B cell (primary cell): ENCODE data around the gene GPR18. TPM values are rescaled to one million over a fixed set of nuclear protein-coding genes. Genes with fewer than 3 reads are reported as not detected.

Experiments
- ATAC-seq: fragments of 200-7000 bp; cut with Tn5 transposase; one replicate; pipeline ENCODE4 v1.10.0; 2021; ENCODE audit warnings: low read depth, mild to moderate bottlenecking, moderate number of reproducible peaks, moderate library complexity
- CTCF ChIA-PET: fragments of 350-600 bp; sonication (Branson Sonifier 250); formaldehyde crosslinking; loops from one replicate; lab custom pipeline; 2021; ENCODE audit warnings: antibody characterized with exemption, inconsistent platforms; lab: Charles Lee
- POLR2A ChIA-PET: fragments of 350-600 bp; sonication (Branson Sonifier 250); formaldehyde crosslinking; loops from one replicate; lab custom pipeline; 2021; ENCODE audit warnings: antibody characterized with exemption; lab: Charles Lee
- DNase-seq: peaks from one replicate; pipeline ENCODE4 v3.0.0; 2013
- H2AFZ ChIP-seq: 2 replicates; pipeline ENCODE4 v1.6.1; 2012; ENCODE audit warnings: mild to moderate bottlenecking, low read depth, low read length; ENCODE audit not compliant: insufficient read depth, poor library complexity, severe bottlenecking
- H3K27ac ChIP-seq, 2 donors: 1 replicate in 1 of 2; 2 replicates in 1 of 2; pipeline ENCODE4 v1.5.1; 2012 to 2013; ENCODE audit warnings: low read length in 2 of 2, mild to moderate bottlenecking in 2 of 2, moderate library complexity in 1 of 2
- H3K27me3 ChIP-seq, 4 experiments: fragments of 200-600 bp in 1 of 4; sonication (generic) in 1 of 4; replicated peaks in 1 of 4; 1 replicate in 2 of 4; 2 replicates in 2 of 4; pipeline versions ENCODE4 v1.6.1 to v1.7.0; 2013 to 2016; ENCODE audit warnings: low read length in 3 of 4, mild to moderate bottlenecking in 2 of 4, mixed read lengths in 1 of 4, moderate library complexity in 1 of 4; ENCODE audit not compliant: insufficient read depth in 4 of 4, control insufficient read depth in 3 of 4; ENCODE audit errors: control extremely low read depth in 1 of 4
- H3K36me3 ChIP-seq, 2 experiments: replicated peaks in 1 of 2; 1 replicate in 1 of 2; 2 replicates in 1 of 2; pipeline versions ENCODE4 v1.6.1 to v1.7.1; 2013; ENCODE audit warnings: low read length in 1 of 2; ENCODE audit not compliant: insufficient read depth in 2 of 2, control insufficient read depth in 1 of 2; ENCODE audit errors: control extremely low read depth in 1 of 2, extremely low read depth in 1 of 2
- H3K4me1 ChIP-seq, 2 donors: fragments of 200-600 bp in 1 of 2; sonication (generic) in 1 of 2; 1 replicate in 1 of 2; 2 replicates in 1 of 2; pipeline versions ENCODE4 v1.5.1 to v1.6.1; 2013 to 2017; ENCODE audit warnings: low read length in 2 of 2; ENCODE audit not compliant: control insufficient read depth in 2 of 2, insufficient read depth in 2 of 2
- H3K4me2 ChIP-seq: replicated peaks from 2 replicates; pipeline ENCODE3; 2012; ENCODE audit warnings: mild to moderate bottlenecking, low read depth, low read length; ENCODE audit not compliant: poor library complexity, severe bottlenecking
- H3K4me3 ChIP-seq, 5 experiments: fragments of 200-600 bp in 1 of 5; sonication (generic) in 1 of 5; 1 replicate in 3 of 5; 2 replicates in 2 of 5; pipeline versions ENCODE4 v1.5.1 to v1.7.0; 2011 to 2016; ENCODE audit warnings: low read length in 4 of 5, mild to moderate bottlenecking in 4 of 5, low read depth in 2 of 5, control low read depth in 1 of 5, moderate library complexity in 1 of 5; ENCODE audit not compliant: insufficient read depth in 1 of 5; ENCODE audit errors: control extremely low read depth in 1 of 5, extremely low read depth in 1 of 5
- H3K79me2 ChIP-seq: fragments of 200-600 bp; sonication (generic); one replicate; pipeline ENCODE4 v1.6.0; 2016; ENCODE audit warnings: low read length; ENCODE audit not compliant: control insufficient read depth, insufficient read depth
- H3K9ac ChIP-seq: fragments of 200-600 bp; sonication (generic); 2 replicates; pipeline ENCODE4 v1.6.1; 2017; ENCODE audit warnings: mild to moderate bottlenecking, low read length, moderate library complexity
- H3K9me3 ChIP-seq, 3 donors: one replicate each; pipeline versions ENCODE4 v1.6.1 to v1.7.1; 2013; ENCODE audit warnings: low read length in 2 of 3; ENCODE audit not compliant: control insufficient read depth in 2 of 3, insufficient read depth in 1 of 3; ENCODE audit errors: control extremely low read depth in 1 of 3
- H4K20me1 ChIP-seq: 2 replicates; pipeline ENCODE4 v1.6.0; 2012; ENCODE audit warnings: mild to moderate bottlenecking, low read length; ENCODE audit not compliant: insufficient read depth, control insufficient read depth, poor library complexity, severe bottlenecking
- H3K27ac Mint-ChIP-seq: one replicate; pipeline ENCODE4 v1.8.0; 2021; ENCODE audit warnings: mixed read lengths
- H3K27me3 Mint-ChIP-seq: one replicate; pipeline ENCODE4 v1.8.0; 2021; ENCODE audit warnings: mixed read lengths
- H3K4me1 Mint-ChIP-seq: one replicate; pipeline ENCODE4 v1.8.0; 2021; ENCODE audit warnings: mixed read lengths
- H3K4me3 Mint-ChIP-seq: one replicate; pipeline ENCODE4 v1.8.0; 2021; ENCODE audit warnings: mixed read lengths
- H3K9me3 Mint-ChIP-seq: one replicate; pipeline ENCODE4 v1.8.0; 2022; ENCODE audit warnings: mixed read lengths; ENCODE audit not compliant: insufficient read depth
- CTCF ChIP-seq: fragments of 200-600 bp; IDR thresholded peaks from one replicate; pipeline ENCODE4 v1.8.0; 2022; ENCODE audit warnings: antibody characterized with exemption, mild to moderate bottlenecking
- EZH2 ChIP-seq: IDR thresholded peaks from 2 replicates; pipeline ENCODE4 v1.6.1; 2012; ENCODE audit warnings: borderline replicate concordance, low read depth, mild to moderate bottlenecking, moderate library complexity, low read length; ENCODE audit not compliant: insufficient read depth, poor library complexity, severe bottlenecking
- WGBS: methylation state at CpG from one replicate; pipeline ENCODE4 v1.1.5; 2013; ENCODE audit warnings: missing lambda C conversion rate; ENCODE audit not compliant: insufficient coverage; 5-methylcytosine and 5-hydroxymethylcytosine counted together
- intact Hi-C: fragments of 100-400 bp; cut with micrococcal nuclease; formaldehyde crosslinking; loops from one replicate; pipeline ENCODE4 v1.10.0; 2022
- polyA plus RNA-seq: library from polyadenylated mRNA; depleted of rRNA; stranded (reverse); fragments of >200 nt; gene quantifications from 2 replicates; pipeline ENCODE4 v1.2.3, GENCODE V29; 2012
- total RNA-seq, 2 donors: library from RNA; stranded (reverse); fragments of 120-200 nt in 1 of 2; gene quantifications; 1 replicate in 1 of 2; 2 replicates in 1 of 2; pipeline versions ENCODE4 v1.2.3 to v1.2.4, GENCODE V29; 2013 to 2022

GPR18 gene
- total and polyA plus RNA-seq, 2 donors (not counting 1 experiment from before 2014, with no cell fraction given) = 19.1 to 54.8 TPM

GRCh38 chr13:99294198-99294597 is 36.0 kb upstream of the GPR18 start:
- ChIA-PET CTCF (interaction anchor here (1.4 to 4.9 kb wide), 4 partner anchors 11 to 143 kb away, joined by 3 to 33 read pairs (median 10); no protein-coding TSS in a partner anchor), POLR2A (no interaction called here)
- peak overlapping the region in 1 of 2 donors; percentile 27 for H3K27ac ChIP-seq
- H3K4me1 Mint-ChIP-seq = peaks cover 82% of the 10 kb centered on the region
- peaks cover 93% of the 10 kb centered on the region for H3K79me2 ChIP-seq
- H2AFZ ChIP-seq = no peak overlapping the region
- intact Hi-C loops = no loop called here
- H3K4me2 ChIP-seq = no peak overlapping the region
- TF ChIP-seq CTCF = no peak
- no peak for TF ChIP-seq EZH2
- no peaks in the 10 kb centered on the region for H3K27me3 Mint-ChIP-seq
- H3K9me3 Mint-ChIP-seq = no peaks in the 10 kb centered on the region
- peaks cover 68 to 70% of the 10 kb centered on the region in 2 donors for H3K4me1 ChIP-seq
- H4K20me1 ChIP-seq = no peaks in the 10 kb centered on the region
- peak overlapping the region; percentile 32 for H3K4me3 Mint-ChIP-seq
- H3K36me3 ChIP-seq = peaks cover 0 to 56% of the 10 kb centered on the region in 2 experiments
- H3K9ac ChIP-seq = no peak overlapping the region
- DNase-seq (no peak), ATAC-seq (no peak)
- H3K9me3 ChIP-seq = no peaks in the 10 kb centered on the region
- no peak overlapping the region for H3K4me3 ChIP-seq
- H3K27me3 ChIP-seq = no peaks in the 10 kb centered on the region
- H3K27ac Mint-ChIP-seq = peak overlapping the region; percentile 67

GRCh38 chr13:99293178-99293577 is 35.0 kb upstream of the GPR18 start:
- Mint-ChIP-seq H3K9me3 (no peaks in the 10 kb centered on the region), H3K4me1 (peaks cover 84% of the 10 kb centered on the region), H3K4me3 (peak overlapping the region; percentile 10), H3K27me3 (no peaks in the 10 kb centered on the region), H3K27ac (peak overlapping the region; percentile 69)
- WGBS = no CpG with 5 or more reads among the region's 2 CpGs
- Histone ChIP-seq H2AFZ (no peak overlapping the region), H3K4me1 (peaks cover 68 to 70% of the 10 kb centered on the region in 2 donors), H3K79me2 (peaks cover 89% of the 10 kb centered on the region), H3K9ac (peak overlapping the region; percentile 17), H4K20me1 (no peaks in the 10 kb centered on the region), H3K9me3 (no peaks in the 10 kb centered on the region), H3K27ac (peak overlapping the region; percentile 14 to 77), H3K36me3 (peaks cover 0 to 56% of the 10 kb centered on the region in 2 experiments), H3K4me3 (no peak overlapping the region), H3K27me3 (no peaks in the 10 kb centered on the region), H3K4me2 (peak overlapping the region; percentile 40)
- no peak for TF ChIP-seq CTCF
- TF ChIP-seq EZH2 = no peak
- CTCF ChIA-PET = interaction anchor here (0.9 to 4.9 kb wide), 11 partner anchors 9 to 144 kb away, joined by 3 to 33 read pairs (median 5); no protein-coding TSS in a partner anchor
- ATAC-seq (no peak), DNase-seq (no peak)
- intact Hi-C loops = no loop called here
- POLR2A ChIA-PET = no interaction called here
